ENCODE data around the gene CARD19.

CARD19 gene

GRCh38 chr9:93059011-93059714, 36.9 kb upstream of the CARD19 start:
- Histone ChIP-seq H3K36me3 (ENCODE audit: insufficient read depth, low read length) (no peaks in the 10 kb centered on the region), H3K4me1 (ENCODE audit: insufficient read depth, low read length) (peaks cover 15% of the 10 kb centered on the region; the same call in 1 of the 2 replicates), H3K9ac (ENCODE audit: low read depth, low read length) (peak overlapping the region; percentile 48; the same call in 1 of the 2 replicates), H3K9me3 (ENCODE audit: control insufficient read depth, insufficient read depth, low read length) (no peaks in the 10 kb centered on the region)

GRCh38 chr9:93059715-93060578, 36.1 kb upstream of the CARD19 start:
- Histone ChIP-seq H3K9ac (ENCODE audit: low read depth, low read length) (no peak overlapping the region), H3K9me3 (ENCODE audit: control insufficient read depth, insufficient read depth, low read length) (no peaks in the 10 kb centered on the region), H3K4me1 (ENCODE audit: insufficient read depth, low read length) (peaks cover 15% of the 10 kb centered on the region; the same call in 1 of the 2 replicates), H3K36me3 (ENCODE audit: insufficient read depth, low read length) (no peaks in the 10 kb centered on the region)

- no peaks in the 10 kb centered on the region for H3K9me3 ChIP-seq (ENCODE audit: control insufficient read depth, insufficient read depth, low read length)
- H3K4me1 ChIP-seq (ENCODE audit: insufficient read depth, low read length), result peaks cover 15% of the 10 kb centered on the region; the same call in 1 of the 2 replicates
- no peaks in the 10 kb centered on the region for H3K36me3 ChIP-seq (ENCODE audit: insufficient read depth, low read length)
- H3K9ac ChIP-seq (ENCODE audit: low read depth, low read length), result no peak overlapping the region
Measured at GRCh38 chr9:93060746-93061259, 35.2 kb upstream of the CARD19 start.

GRCh38 chr9:93061260-93061751, 34.7 kb upstream of the CARD19 start:
- Histone ChIP-seq H3K36me3 (ENCODE audit: insufficient read depth, low read length) (no peaks in the 10 kb centered on the region), H3K4me1 (ENCODE audit: insufficient read depth, low read length) (peaks cover 15% of the 10 kb centered on the region; the same call in 1 of the 2 replicates), H3K9ac (ENCODE audit: low read depth, low read length) (no peak overlapping the region), H3K9me3 (ENCODE audit: control insufficient read depth, insufficient read depth, low read length) (no peaks in the 10 kb centered on the region)

DNA sequence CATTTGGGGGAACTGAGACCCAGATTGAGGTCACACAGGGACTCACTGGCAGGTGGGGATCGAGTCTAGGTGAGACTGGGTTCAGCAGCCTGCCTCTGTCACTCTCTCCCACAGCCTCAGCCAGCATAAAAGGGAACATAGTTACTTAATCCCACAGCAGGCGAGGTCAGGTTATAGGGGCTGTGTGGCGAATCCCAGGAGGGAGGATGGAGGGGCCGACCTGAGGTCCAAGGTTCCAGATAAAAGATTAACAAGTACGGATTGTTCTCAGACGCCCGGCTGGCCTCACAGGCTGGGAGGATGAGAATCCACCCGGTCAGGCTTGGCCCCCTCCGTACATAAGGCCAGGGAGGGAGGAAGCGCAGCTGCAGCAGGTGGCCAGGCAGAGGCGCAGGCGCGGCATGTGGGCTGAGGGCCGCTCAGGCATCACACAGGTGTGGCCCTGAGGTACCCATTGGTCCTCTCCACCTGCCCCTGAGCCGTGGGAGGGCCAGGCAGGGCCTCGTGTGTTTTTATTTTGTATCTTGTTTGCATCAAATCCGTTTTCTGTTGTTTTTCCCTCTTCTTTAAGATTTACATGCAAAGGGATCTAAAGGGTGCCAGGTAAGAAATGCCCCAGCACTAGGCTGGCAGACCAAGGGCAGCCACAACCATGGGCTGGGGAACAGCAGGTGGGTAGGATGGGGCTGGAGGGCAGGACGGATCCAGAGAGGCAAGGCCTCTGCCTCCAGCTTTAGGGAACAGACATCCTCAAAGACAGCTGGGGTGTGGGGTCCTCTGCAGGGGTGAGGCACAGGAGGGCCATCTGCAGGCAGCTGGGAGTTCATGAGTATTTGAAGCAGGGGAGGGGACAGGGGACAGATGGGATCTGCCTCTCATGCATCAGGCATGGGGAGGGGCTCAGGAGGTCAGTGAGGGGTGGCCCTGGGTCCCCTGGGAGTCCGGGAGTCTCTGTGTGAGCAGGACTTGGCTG, 33.9 kb upstream of the CARD19 start:
- Histone ChIP-seq H3K4me1 (ENCODE audit: insufficient read depth, low read length) (peaks cover 11% of the 10 kb centered on the region; the same call in 1 of the 2 replicates), H3K9ac (ENCODE audit: low read depth, low read length) (no peak overlapping the region), H3K36me3 (ENCODE audit: insufficient read depth, low read length) (no peaks in the 10 kb centered on the region), H3K9me3 (ENCODE audit: control insufficient read depth, insufficient read depth, low read length) (no peaks in the 10 kb centered on the region)

GRCh38 chr9:93064392-93065134, 31.5 kb upstream of the CARD19 start:
- H3K4me1 ChIP-seq (ENCODE audit: insufficient read depth, low read length), result peaks cover 8% of the 10 kb centered on the region; the same call in 1 of the 2 replicates
- H3K9me3 ChIP-seq (ENCODE audit: control insufficient read depth, insufficient read depth, low read length), result no peaks in the 10 kb centered on the region
- no peaks in the 10 kb centered on the region for H3K36me3 ChIP-seq (ENCODE audit: insufficient read depth, low read length)
- H3K9ac ChIP-seq (ENCODE audit: low read depth, low read length), result no peak overlapping the region

GRCh38 chr9:93065135-93065720, 30.8 kb upstream of the CARD19 start:
- Histone ChIP-seq H3K9ac (ENCODE audit: low read depth, low read length) (no peak overlapping the region), H3K36me3 (ENCODE audit: insufficient read depth, low read length) (no peaks in the 10 kb centered on the region), H3K4me1 (ENCODE audit: insufficient read depth, low read length) (peaks cover 1% of the 10 kb centered on the region; the same call in 1 of the 2 replicates), H3K9me3 (ENCODE audit: control insufficient read depth, insufficient read depth, low read length) (no peaks in the 10 kb centered on the region)

GRCh38 chr9:93066978-93067603, 28.9 kb upstream of the CARD19 start:
- Histone ChIP-seq H3K9ac (ENCODE audit: low read depth, low read length) (no peak overlapping the region), H3K4me1 (ENCODE audit: insufficient read depth, low read length) (no peaks in the 10 kb centered on the region), H3K9me3 (ENCODE audit: control insufficient read depth, insufficient read depth, low read length) (no peaks in the 10 kb centered on the region), H3K36me3 (ENCODE audit: insufficient read depth, low read length) (no peaks in the 10 kb centered on the region)

GRCh38 chr9:93068956-93069355, 27.1 kb upstream of the CARD19 start:
- Histone ChIP-seq H3K9me3 (ENCODE audit: control insufficient read depth, insufficient read depth, low read length) (no peaks in the 10 kb centered on the region), H3K9ac (ENCODE audit: low read depth, low read length) (no peak overlapping the region), H3K4me1 (ENCODE audit: insufficient read depth, low read length) (no peaks in the 10 kb centered on the region), H3K36me3 (ENCODE audit: insufficient read depth, low read length) (no peaks in the 10 kb centered on the region)

- Histone ChIP-seq H3K9me3 (ENCODE audit: control insufficient read depth, insufficient read depth, low read length) (no peaks in the 10 kb centered on the region), H3K36me3 (ENCODE audit: insufficient read depth, low read length) (no peaks in the 10 kb centered on the region), H3K4me1 (ENCODE audit: insufficient read depth, low read length) (no peaks in the 10 kb centered on the region), H3K9ac (ENCODE audit: low read depth, low read length) (no peak overlapping the region)
Measured at GRCh38 chr9:93071464-93071863, 24.6 kb upstream of the CARD19 start.

- no peaks in the 10 kb centered on the region for H3K9me3 ChIP-seq (ENCODE audit: control insufficient read depth, insufficient read depth, low read length)
- H3K36me3 ChIP-seq (ENCODE audit: insufficient read depth, low read length), result no peaks in the 10 kb centered on the region
- no peaks in the 10 kb centered on the region for H3K4me1 ChIP-seq (ENCODE audit: insufficient read depth, low read length)
- no peak overlapping the region for H3K9ac ChIP-seq (ENCODE audit: low read depth, low read length)
Measured at GRCh38 chr9:93072383-93072795, 23.6 kb upstream of the CARD19 start.

DNA sequence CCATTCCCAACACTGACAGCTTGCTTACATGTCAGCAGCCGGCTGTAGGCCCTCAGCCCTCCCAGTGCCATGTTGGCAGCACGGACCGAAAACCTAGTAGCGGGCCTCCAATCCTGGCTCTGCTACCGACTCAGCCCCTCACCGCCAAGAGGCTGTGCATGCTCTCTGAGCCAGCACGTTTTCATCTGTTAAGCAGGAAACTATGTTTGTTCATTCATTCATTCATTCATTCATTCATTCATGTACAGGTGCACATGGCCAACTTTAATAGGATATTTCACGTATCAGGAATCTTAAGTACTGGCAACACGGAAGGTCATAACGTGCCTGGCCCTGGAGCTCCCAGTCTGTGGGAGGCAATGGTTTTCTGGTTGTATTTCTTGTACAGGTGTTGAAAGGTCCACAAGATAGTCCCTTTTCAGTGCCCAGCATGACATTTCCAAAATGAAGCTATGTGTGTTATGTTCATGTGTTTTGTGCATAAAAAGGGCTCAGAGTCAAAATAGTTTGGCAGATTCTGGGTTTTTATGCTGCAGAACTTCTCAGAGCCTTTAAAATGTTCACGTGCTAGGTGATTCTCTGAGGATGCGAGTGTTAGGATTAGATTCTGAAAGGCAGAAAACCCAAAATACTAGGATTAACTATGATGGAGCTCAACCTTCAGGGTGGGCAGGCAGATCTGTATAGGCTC, 19.8 kb upstream of the CARD19 start:
- Histone ChIP-seq H3K9ac (ENCODE audit: low read depth, low read length) (no peak overlapping the region), H3K4me1 (ENCODE audit: insufficient read depth, low read length) (no peaks in the 10 kb centered on the region), H3K36me3 (ENCODE audit: insufficient read depth, low read length) (no peaks in the 10 kb centered on the region), H3K9me3 (ENCODE audit: control insufficient read depth, insufficient read depth, low read length) (no peaks in the 10 kb centered on the region)
